ENCODE measurements around the gene ACVRL1. TPM values are rescaled to one million over a fixed set of nuclear protein-coding genes. Genes with fewer than 3 reads are reported as not detected.

The ACVRL1 gene
- total and polyA plus RNA-seq, 2 donors (not counting 1 experiment from before 2014, with no cell fraction given), result 8.9 to 36.2 TPM

DNA sequence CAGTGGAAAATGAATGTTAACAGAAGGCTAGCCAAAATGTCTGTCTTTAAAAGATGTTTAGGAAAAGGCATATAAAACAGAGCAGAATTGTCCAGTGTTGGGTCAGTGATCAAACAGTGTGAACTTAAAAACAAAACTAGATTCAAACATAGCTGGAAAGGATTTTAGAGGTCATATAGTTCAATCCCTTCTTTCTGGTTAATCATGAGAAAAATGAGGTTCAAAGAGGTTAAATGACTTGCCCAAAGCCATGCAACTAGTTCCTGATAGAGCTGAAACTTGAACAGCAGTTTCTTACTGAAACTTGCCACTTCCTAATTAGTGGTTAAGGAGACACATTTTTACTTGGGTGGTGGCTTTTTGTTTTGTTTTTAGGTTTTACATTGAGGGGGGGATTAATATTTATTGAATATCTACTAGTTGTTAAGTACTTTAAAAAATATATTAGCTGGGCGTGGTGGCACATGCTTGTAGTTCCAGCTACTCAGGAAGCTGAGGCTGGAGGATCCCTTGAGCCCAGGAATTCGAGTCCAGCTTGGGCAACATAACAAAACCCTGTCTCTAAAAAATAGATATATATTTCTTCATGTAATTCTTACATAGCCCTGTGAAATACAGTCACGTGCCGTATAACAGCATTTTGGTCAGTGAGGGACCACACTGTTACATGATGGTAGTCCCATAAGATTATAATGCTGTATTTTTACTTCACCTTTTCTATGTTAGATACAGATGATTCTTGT lies 64.5 kb downstream of the ACVRL1 start:
- Histone ChIP-seq H2AFZ (ENCODE audit: low read length) (no peak overlapping the region), H3K4me1 (ENCODE audit: control insufficient read depth, extremely low read depth, insufficient read depth, low read length) (peaks cover 13% of the 10 kb centered on the region), H3K36me3 (ENCODE audit: control insufficient read depth, insufficient read depth, low read length) (peaks cover 12% of the 10 kb centered on the region), H3K79me2 (ENCODE audit: control insufficient read depth, insufficient read depth, low read length) (peaks cover 6% of the 10 kb centered on the region), H3K27me3 (ENCODE audit: control insufficient read depth, insufficient read depth, low read length) (no peaks in the 10 kb centered on the region), H3K4me2 (ENCODE audit: extremely low read depth, insufficient read depth, low read length) (peak overlapping the region; percentile 13), H3K9me3 (ENCODE audit: control insufficient read depth, insufficient read depth, low read depth, low read length) (no peaks in the 10 kb centered on the region), H3K9ac (ENCODE audit: insufficient read depth, low read length) (no peak overlapping the region), H3K27ac (ENCODE audit: insufficient read depth, low read length) (no peak overlapping the region), H3K4me3 (replicated peaks in 1 of 4; ENCODE audit: control extremely low read depth in 1 of 4, insufficient read depth in 1 of 4, low read depth in 3 of 4, low read length in 4 of 4) (no peak overlapping the region), H4K20me1 (ENCODE audit: control insufficient read depth, extremely low read depth, insufficient read depth, low read length) (no peaks in the 10 kb centered on the region)
- TF ChIP-seq EZH2 (IDR thresholded peaks at IDR 0.05; ENCODE audit: low read length, missing control alignments), result no peak
- TF ChIP-seq, protein P1, sequence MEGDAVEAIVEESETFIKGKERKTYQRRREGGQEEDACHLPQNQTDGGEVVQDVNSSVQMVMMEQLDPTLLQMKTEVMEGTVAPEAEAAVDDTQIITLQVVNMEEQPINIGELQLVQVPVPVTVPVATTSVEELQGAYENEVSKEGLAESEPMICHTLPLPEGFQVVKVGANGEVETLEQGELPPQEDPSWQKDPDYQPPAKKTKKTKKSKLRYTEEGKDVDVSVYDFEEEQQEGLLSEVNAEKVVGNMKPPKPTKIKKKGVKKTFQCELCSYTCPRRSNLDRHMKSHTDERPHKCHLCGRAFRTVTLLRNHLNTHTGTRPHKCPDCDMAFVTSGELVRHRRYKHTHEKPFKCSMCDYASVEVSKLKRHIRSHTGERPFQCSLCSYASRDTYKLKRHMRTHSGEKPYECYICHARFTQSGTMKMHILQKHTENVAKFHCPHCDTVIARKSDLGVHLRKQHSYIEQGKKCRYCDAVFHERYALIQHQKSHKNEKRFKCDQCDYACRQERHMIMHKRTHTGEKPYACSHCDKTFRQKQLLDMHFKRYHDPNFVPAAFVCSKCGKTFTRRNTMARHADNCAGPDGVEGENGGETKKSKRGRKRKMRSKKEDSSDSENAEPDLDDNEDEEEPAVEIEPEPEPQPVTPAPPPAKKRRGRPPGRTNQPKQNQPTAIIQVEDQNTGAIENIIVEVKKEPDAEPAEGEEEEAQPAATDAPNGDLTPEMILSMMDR (conservative IDR thresholded peaks at IDR 0.05 in 1 of 2, IDR thresholded peaks at IDR 0.05 in 1 of 2; ENCODE audit: low read depth in 1 of 2, low read length in 2 of 2), result no peak
- DNase-seq (ENCODE audit: low read depth in 2 of 2), result no peak

DNA sequence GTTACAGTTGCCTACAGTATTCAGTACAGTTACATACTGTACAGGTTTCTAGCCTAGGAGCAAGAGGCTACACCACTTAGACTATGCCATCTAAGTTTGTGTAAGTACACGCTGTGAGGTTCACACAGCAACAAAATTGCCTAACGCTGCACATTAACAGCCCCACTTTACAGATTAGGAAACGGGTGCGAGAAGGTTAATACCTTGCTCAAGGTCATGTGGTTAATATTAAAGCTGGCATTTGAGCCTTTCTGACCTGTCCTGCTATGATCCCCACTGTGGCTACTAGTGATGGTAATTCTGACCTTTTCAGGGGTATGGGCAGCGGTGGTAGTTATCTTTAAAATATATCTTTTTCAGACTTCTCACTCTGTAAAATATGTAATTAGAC lies 65.1 kb downstream of the ACVRL1 start:
- peak overlapping the region; percentile 28 for H3K27ac ChIP-seq (ENCODE audit: insufficient read depth, low read length)
- no peak overlapping the region for H3K9ac ChIP-seq (ENCODE audit: insufficient read depth, low read length)
- H3K4me1 ChIP-seq (ENCODE audit: control insufficient read depth, extremely low read depth, insufficient read depth, low read length), result peaks cover 13% of the 10 kb centered on the region
- no peak overlapping the region for H3K4me3 ChIP-seq (replicated peaks in 1 of 4; ENCODE audit: control extremely low read depth in 1 of 4, insufficient read depth in 1 of 4, low read depth in 3 of 4, low read length in 4 of 4)
- H4K20me1 ChIP-seq (ENCODE audit: control insufficient read depth, extremely low read depth, insufficient read depth, low read length), result no peaks in the 10 kb centered on the region
- H3K27me3 ChIP-seq (ENCODE audit: control insufficient read depth, insufficient read depth, low read length), result no peaks in the 10 kb centered on the region
- TF ChIP-seq, protein P1 (conservative IDR thresholded peaks at IDR 0.05 in 1 of 2, IDR thresholded peaks at IDR 0.05 in 1 of 2; ENCODE audit: low read depth in 1 of 2, low read length in 2 of 2), result no peak
- TF ChIP-seq EZH2 (IDR thresholded peaks at IDR 0.05; ENCODE audit: low read length, missing control alignments), result no peak
- H3K4me2 ChIP-seq (ENCODE audit: extremely low read depth, insufficient read depth, low read length), result peak overlapping the region; percentile 52
- no peak overlapping the region for H2AFZ ChIP-seq (ENCODE audit: low read length)
- H3K9me3 ChIP-seq (ENCODE audit: control insufficient read depth, insufficient read depth, low read depth, low read length), result no peaks in the 10 kb centered on the region
- peaks cover 6% of the 10 kb centered on the region for H3K79me2 ChIP-seq (ENCODE audit: control insufficient read depth, insufficient read depth, low read length)
- DNase-seq (ENCODE audit: low read depth in 2 of 2), result no peak
- H3K36me3 ChIP-seq (ENCODE audit: control insufficient read depth, insufficient read depth, low read length), result peaks cover 12% of the 10 kb centered on the region

DNA sequence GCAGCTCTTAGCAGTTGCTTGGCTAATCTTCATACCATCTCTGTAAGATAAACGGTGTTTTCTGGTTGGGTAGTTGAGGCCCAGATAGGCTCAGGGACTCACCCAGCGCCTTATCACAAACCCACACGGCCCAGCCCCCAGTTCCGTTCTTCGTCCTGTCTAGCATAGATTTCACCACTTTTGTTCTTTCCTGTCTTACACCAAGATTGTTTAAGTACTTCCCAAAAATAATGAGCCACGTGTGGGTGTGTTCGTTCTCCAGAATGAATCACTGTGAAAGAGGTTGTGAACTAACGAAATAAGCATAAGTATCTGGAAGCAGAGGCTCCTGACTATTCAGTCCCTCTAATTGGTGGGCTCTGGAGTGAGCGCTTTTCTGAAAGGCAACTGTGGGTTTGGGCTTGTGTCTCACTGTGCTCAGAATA lies 65.6 kb downstream of the ACVRL1 start:
- no peak overlapping the region for H2AFZ ChIP-seq (ENCODE audit: low read length)
- TF ChIP-seq EZH2 (IDR thresholded peaks at IDR 0.05; ENCODE audit: low read length, missing control alignments), result no peak
- TF ChIP-seq, protein P1 (conservative IDR thresholded peaks at IDR 0.05 in 1 of 2, IDR thresholded peaks at IDR 0.05 in 1 of 2; ENCODE audit: low read depth in 1 of 2, low read length in 2 of 2), result no peak
- no peaks in the 10 kb centered on the region for H3K9me3 ChIP-seq (ENCODE audit: control insufficient read depth, insufficient read depth, low read depth, low read length)
- H3K79me2 ChIP-seq (ENCODE audit: control insufficient read depth, insufficient read depth, low read length), result peaks cover 6% of the 10 kb centered on the region
- H3K27ac ChIP-seq (ENCODE audit: insufficient read depth, low read length), result peak overlapping the region; percentile 28
- H3K4me3 ChIP-seq (replicated peaks in 1 of 4; ENCODE audit: control extremely low read depth in 1 of 4, insufficient read depth in 1 of 4, low read depth in 3 of 4, low read length in 4 of 4), result no peak overlapping the region
- peak overlapping the region; percentile 52 for H3K4me2 ChIP-seq (ENCODE audit: extremely low read depth, insufficient read depth, low read length)
- DNase-seq (ENCODE audit: low read depth in 2 of 2), result peak; percentile 80 to 92
- peaks cover 12% of the 10 kb centered on the region for H3K36me3 ChIP-seq (ENCODE audit: control insufficient read depth, insufficient read depth, low read length)
- peaks cover 13% of the 10 kb centered on the region for H3K4me1 ChIP-seq (ENCODE audit: control insufficient read depth, extremely low read depth, insufficient read depth, low read length)
- no peak overlapping the region for H3K9ac ChIP-seq (ENCODE audit: insufficient read depth, low read length)
- H3K27me3 ChIP-seq (ENCODE audit: control insufficient read depth, insufficient read depth, low read length), result no peaks in the 10 kb centered on the region
- no peaks in the 10 kb centered on the region for H4K20me1 ChIP-seq (ENCODE audit: control insufficient read depth, extremely low read depth, insufficient read depth, low read length)

Other genes starting within 250 kb of the ACVRL1 start
- 0.17 and 0.26 TPM in 2 replicates for gene FIGNL2, start 58.8 kb upstream of the ACVRL1 start, total RNA-seq
- 0.06 and 0.07 TPM in 2 replicates for gene FIGNL2, start 58.8 kb upstream of the ACVRL1 start, polyA plus RNA-seq
- gene ANKRD33, start 19.4 kb upstream of the ACVRL1 start, total RNA-seq, result under 0.01 TPM in 1 of 2 replicates, not detected in the other
- 0.17 TPM in 1 of 2 replicates, not detected in the other for gene ANKRD33, start 19.4 kb upstream of the ACVRL1 start, polyA plus RNA-seq
- gene ACVR1B, start 44.2 kb downstream of the ACVRL1 start, total RNA-seq, result 11.3 and 12.4 TPM in 2 replicates
- 13.0 and 13.6 TPM in 2 replicates for gene ACVR1B, start 44.2 kb downstream of the ACVRL1 start, polyA plus RNA-seq
- gene TAMALIN, start 99.4 kb downstream of the ACVRL1 start, total RNA-seq, result 11.3 and 12.1 TPM in 2 replicates
- 4.9 and 5.3 TPM in 2 replicates for gene TAMALIN, start 99.4 kb downstream of the ACVRL1 start, polyA plus RNA-seq
- 2.1 and 3.8 TPM in 2 replicates for gene NR4A1, start 143.9 kb downstream of the ACVRL1 start, total RNA-seq
- 4.1 and 15.9 TPM in 2 replicates for gene NR4A1, start 143.9 kb downstream of the ACVRL1 start, polyA plus RNA-seq
- 90.3 and 103 TPM in 2 replicates for gene ATG101, start 162.5 kb downstream of the ACVRL1 start, total RNA-seq
- gene ATG101, start 162.5 kb downstream of the ACVRL1 start, polyA plus RNA-seq, result 82.2 and 82.9 TPM in 2 replicates
- gene SMIM41, start 172.2 kb downstream of the ACVRL1 start, total RNA-seq, result 2.0 and 2.1 TPM in 2 replicates
- gene SMIM41, start 172.2 kb downstream of the ACVRL1 start, polyA plus RNA-seq, result 1.9 and 4.8 TPM in 2 replicates

Data from fibroblast of lung (primary cell).